HCEC 1CT (cell line): ENCODE results near the gene ANXA2R.
"Not testable (repeated sequence)": the region's sequence is repeated elsewhere in the genome, so short reads cannot be mapped to it uniquely, and the experiment has no call there.

Source experiments
- DNase-seq: peaks from one replicate; pipeline ENCODE4 v3.0.0-alpha.2; 2017

Gene ANXA2R

DNA sequence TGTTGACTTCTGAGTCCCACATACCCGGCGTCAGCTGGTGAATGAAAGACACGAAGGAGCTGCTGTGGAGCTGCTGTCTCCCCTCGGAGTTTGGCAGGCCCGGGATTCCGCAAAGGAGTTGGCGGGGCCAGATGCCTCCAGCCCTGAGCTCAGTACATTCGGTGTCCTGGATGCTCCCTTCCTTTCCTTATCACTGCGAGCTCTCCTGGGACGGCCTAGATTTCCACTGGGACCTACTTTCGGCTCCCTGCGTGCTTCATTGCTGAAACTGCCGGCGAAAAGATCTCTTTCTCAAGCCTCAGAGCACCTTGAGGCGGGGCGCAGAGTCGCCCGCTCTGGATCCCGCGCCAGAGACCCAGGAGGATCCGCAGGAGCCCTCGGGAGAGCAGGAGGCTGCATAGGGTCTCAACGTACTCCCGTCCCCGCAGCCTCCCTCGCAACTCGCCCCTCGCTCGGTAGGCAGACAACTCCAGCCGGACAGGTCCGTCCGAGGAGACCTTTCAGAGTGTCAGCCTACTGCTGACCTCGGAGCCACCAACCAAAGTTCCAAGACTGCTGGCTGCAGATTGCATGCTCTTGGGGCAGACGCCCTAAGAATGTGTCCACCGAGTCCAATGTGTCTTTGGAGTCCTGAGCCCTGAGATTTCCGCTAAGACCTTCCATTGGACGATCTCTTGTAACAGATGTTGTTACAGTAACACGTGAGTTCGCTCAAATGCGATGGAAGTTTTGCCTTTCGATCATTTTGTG lies 6.1 kb downstream of the ANXA2R start:
- no peak for DNase-seq

DNA sequence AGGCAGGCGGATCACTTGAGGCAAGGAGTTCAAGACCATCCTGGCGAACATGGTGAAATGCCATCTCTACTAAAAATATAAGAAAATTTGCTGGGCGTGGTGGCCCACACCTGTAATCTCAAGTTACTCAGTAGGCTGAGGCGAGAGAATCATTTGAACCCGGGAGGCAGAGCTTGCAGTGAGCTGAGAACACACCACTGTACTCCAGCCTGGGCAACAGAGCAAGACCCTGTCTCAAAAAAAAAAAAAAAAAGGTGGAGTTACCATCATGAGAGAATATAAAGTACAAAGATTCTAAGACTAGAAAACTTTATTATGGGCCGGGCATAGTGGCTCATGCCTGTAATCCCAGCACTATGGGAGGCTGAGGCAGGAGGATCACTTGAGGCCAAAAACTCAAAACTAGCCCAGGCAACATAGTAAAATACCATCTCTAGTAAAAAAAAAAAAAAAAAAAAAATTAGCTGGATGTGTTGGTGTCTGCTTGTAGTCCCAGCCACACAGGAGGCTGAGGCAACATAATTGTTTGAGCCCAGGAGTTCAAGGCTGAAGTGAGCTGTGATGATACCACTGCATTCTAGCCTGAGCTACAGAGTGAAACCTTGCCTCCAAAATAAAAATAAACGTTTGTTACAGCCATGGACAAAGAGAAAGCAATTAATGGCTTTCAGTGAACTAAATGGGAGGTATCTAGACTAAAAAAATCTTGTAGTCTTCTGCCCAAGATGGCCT lies 12.9 kb downstream of the ANXA2R start:
- no peak for DNase-seq

GRCh38 chr5:43025184-43025950 lies 14.8 kb downstream of the ANXA2R start:
- not testable (repeated sequence) for DNase-seq

DNA sequence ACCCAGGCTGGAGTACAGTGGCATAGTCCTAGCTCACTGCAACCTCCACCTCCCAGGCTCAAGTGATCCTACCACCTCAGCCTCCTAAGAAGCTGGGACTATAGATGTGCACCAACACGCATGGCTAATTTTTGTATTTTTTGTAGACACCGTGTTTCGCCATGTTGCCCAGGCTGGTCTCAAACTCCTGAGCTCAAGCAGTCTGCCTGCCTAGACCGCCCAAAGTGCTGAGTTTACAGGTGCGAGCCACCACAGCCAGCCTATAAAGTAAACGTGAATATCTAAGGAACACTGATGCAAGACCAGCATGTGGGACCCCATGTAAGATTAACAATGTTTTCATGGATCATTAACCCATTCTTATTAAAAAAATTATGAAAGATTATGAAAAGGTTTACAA lies 15.9 kb downstream of the ANXA2R start:
- DNase-seq, result no peak

GRCh38 chr5:43021151-43021550 lies 19.0 kb downstream of the ANXA2R start:
- no peak for DNase-seq

DNA sequence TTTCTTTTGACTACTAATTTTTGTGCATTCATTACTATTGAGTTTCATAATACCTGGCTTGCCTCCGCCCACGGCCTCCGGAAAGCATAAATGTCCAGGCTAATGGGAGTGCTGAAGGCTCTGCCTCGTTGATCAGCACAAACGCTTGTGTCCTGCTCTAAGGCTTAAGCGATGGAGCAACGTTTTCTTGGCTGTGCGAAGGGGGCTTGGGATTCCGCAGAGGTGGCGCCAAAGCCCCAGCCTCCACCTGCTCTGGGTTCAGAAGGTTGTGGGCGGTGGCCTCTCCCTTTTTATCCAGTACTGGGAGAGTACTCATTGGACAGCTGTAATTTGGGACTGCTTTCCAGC lies 19.7 kb downstream of the ANXA2R start:
- no peak for DNase-seq

DNA sequence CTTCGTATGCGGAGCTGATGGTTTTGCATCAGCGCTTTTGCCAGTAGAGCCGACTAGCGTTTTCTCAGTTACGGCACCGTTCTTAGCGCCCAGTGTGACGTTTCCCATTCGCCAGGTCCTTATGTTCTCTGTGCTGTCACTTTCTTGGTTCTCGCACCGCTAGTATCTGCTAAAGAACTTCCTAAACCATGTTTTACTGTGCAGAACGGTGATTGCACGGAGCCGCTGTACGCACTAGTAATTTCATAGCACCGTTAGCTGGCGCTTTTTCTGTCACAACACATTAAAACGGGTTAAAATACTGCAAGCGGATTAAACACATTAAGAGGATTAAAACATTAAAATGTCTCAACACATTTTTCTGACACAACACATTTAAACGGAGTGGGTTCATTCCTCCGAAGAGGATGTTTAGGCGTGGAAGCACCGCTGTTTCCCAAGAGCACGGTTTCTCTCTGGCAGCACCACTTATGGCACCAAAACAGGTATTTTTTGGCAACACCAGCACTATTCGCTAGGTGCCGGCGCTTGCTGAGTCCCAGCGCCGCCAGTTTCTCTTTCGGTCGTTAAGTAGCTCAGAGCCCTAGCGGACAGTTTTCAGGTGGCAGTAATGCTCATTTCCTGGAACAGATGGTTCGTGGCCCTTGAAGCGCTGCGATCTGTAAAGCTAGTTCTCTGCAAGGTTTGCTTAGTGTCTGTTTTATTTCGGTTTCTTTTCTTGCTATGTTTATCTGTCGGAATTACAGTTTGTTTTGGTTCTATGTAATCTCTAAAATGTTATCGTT lies 20.3 kb downstream of the ANXA2R start:
- peak; percentile 87 for DNase-seq

- no peak for DNase-seq
These were observed 20.9 kb downstream of the ANXA2R start for GRCh38 chr5:43019291-43019613.

- DNase-seq, result peak; percentile 45
These were observed 22.7 kb downstream of the ANXA2R start for GRCh38 chr5:43017428-43017815.

DNA sequence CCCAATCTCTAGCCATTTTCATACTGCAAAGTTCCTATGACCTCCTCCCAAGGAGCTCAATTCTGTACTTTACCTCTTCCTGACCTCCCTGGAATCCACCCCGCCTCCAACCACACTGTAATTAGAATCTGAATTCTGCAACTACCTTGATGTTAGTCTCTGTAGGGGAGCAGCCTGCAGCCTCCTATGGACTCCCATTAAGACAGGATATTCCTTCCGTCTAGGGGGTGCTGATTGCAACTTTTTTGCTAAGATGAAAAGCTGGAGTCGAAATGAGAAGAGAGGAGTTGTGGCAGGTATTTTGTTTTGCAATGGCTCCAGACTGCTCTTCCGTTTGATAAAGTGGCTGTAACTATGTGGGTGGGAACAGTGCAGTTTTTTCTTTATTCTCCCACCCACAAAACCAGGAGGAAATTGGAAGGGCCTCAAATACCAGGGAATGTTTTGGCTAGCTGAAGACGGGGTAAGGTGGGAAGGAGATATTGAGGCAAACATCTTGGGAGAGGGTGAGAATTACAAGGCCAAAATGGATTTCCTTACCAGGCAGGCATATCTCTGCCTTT lies 23.8 kb downstream of the ANXA2R start:
- no peak for DNase-seq

DNA sequence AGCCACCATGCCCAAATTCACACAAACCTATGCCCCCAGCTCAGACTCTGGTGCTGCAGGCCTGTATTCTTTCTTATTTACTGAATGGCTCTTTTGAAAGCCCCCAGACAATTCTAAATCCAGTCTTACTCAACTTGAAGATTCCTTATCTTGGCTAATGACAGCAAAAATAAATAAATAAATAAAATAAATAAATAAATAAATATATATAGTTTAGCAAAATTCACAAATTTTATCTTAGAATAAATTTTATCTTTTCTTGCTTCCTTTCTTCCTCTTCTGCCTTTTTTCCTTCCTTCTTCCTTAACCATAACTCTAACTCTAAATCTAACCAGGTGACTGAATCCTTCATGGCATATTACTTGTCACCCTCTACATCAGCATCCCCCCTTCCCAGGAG lies 25.6 kb downstream of the ANXA2R start:
- DNase-seq, result no peak

DNA sequence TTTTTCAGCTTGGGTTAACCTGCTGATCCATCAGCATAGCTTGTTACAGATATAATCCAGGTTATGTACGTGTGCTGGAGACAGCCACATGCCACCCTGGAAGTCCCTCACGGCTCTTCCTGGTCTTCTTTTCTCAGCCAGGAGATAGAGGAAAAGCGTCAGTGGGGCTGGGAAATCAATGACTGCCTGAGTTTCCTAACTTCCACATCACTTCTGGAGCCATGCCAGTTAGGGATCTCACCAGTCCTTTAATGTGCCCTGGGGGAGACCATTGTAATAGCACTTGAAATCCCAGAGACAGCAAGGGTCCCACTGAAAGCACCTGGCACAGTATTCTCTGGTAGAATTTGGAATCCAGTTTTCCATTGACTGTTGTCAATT lies 29.2 kb downstream of the ANXA2R start:
- DNase-seq, result no peak

- DNase-seq, result no peak
These were observed 31.6 kb downstream of the ANXA2R start for GRCh38 chr5:43008363-43009153.

- peak; percentile 15 for DNase-seq
These were observed 32.2 kb downstream of the ANXA2R start for GRCh38 chr5:43007911-43008362.

DNA sequence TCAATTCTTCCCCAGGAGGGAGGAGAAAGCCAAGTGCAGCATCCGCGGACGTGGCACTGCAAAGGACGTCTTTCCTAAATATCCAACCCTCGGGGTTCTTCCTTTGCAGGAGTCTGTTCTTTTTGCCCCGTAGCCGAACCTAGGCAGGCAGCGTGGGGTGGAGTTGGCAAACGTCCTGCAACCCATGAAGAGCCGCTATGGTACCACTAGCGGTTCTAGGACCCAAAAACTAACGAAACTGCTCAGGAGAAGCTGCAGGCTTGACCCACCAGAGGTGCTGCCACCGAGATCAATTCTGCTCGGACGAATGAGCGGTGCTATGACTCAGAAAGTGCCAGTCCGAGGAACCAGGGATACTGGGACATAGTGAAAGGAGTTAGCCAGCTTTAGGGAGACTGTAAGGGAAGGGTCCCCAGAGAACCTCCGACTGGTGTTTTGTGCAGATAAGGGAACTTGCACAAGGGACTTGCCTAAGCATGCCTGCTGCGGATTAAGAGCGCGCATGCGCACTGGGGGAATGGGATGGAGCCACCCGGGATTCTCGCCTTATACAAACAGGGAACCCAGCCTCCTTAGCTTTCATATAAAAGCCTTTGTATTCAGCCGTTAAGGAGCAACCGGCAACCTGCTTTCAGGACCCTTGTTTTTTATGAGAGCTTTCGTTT lies 32.7 kb downstream of the ANXA2R start:
- peak; percentile 77 for DNase-seq

GRCh38 chr5:43006424-43007202 lies 33.5 kb downstream of the ANXA2R start:
- DNase-seq, result no peak

DNA sequence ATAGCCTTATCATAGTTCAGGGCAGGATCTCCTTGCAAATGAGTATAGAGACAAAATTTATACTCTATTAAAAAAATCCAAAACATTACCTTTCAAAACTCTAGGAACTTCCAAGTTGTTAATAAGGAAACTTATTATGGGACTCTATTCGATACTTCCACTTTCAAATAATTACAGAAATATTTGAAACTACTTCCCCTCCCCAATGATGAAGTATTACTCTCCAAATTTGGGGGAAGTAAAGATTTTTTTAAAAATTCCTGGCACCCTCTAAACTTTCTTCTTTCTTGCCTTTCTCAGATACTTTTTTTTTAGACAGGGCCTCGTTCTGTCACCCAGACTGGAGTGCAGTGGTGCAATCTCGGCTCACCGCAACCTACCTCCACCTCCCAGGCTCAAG lies 35.1 kb downstream of the ANXA2R start:
- no peak for DNase-seq

GRCh38 chr5:43001748-43002147 lies 38.4 kb downstream of the ANXA2R start:
- no peak for DNase-seq

DNA sequence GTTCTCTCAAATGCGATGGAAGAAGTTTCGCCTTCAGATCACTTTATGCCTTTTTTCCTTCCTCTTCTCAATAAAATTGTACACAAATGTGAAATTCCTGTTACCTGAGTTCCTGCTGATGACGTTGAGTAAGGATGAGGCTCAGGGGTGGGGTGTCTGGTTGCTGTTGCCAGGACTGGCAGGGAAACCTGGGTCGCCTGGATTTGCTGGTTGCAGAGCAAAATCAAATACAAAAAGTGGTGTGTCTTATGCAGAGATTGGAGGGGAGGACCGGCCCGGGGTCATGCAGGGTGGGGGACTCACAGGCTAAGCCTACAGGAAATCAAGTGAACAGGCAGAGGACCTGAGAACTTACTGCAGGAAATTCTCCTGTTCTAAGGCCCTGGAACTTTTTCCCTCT lies 39.2 kb downstream of the ANXA2R start:
- no peak for DNase-seq

DNA sequence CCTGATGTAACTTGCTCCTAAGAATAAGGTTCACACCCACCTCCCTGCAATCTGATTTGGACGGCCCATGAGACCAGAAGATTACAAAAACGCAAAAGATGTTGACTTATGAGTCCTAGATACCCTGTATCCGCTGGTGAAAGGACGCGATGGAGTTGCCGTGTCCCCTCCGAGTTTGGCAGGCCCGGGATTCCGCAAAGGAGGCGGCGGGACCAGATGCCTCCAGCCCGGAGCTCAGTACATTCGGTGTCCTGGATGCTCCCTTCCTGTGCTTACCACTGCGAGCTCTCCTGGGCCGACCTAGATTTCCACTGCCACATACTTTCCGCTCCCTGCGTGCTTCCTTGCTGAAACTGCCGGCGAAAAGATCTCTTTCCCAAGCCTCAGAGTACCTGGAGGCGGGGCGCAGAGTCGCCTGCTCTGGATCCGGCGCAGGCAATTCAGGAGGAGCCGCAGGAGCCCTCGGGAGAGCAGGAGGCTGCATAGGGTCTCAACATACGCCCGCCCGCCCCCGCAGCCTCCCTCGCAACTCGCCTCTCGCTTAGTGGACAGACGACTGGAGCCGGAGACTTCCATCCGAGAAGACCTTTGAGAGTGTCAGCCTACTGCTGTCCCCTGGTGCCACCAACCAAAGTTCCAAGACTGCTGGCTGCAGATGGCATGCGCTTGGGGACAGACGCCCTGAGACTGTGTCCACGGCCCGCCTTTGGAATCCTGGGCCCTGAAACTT lies 39.8 kb downstream of the ANXA2R start:
- no peak for DNase-seq
